ENCODE measurements around the gene SKP2. TPM values are rescaled to one million over a fixed set of nuclear protein-coding genes. Genes with fewer than 3 reads are reported as not detected.

The SKP2 gene
- total RNA-seq, 4 donors from 2014 or later, result 2.8 to 6.7 (median 3.1) TPM

- intact Hi-C loops (cut with DNase I; ENCODE audit: low total_unique reads), result loop anchor here (10.0 kb wide), 2 partner anchors 544 to 1224 kb away; partner anchors contain the start of genes NUP155 and WDR70
- no peaks in the 10 kb centered on the region for H3K9me3 ChIP-seq
- in situ Hi-C loops (cut with MboI; ENCODE audit: low sequenced_read_pairs in 4 of 4), result loop anchor here in 1 of 4 donors (10.0 kb wide), 1 partner anchor 1226 kb away; the partner anchor contains the start of gene DNAJC21
- H3K36me3 ChIP-seq, result peaks cover 0 to 6% of the 10 kb centered on the region in 2 donors
- peak overlapping the region; percentile 88 to 95 (median 92) for H3K27ac ChIP-seq
- H3K4me3 ChIP-seq, result peak overlapping the region; percentile 89 to 99 (median 92)
- no peak for TF ChIP-seq CTCF (IDR thresholded peaks at IDR 0.05 in 4 of 5, conservative IDR thresholded peaks at IDR 0.05 in 1 of 5)
- no peak for TF ChIP-seq POLR2A (IDR thresholded peaks at IDR 0.05)
- peak; percentile 49 to 56 for ATAC-seq
- no peaks in the 10 kb centered on the region for H3K27me3 ChIP-seq
- H3K4me1 ChIP-seq, result peaks cover 32 to 35% of the 10 kb centered on the region in 2 donors
- DNase-seq, result peak in 1 of 2 donors; percentile 39
These were observed 1.1 kb upstream of the SKP2 start for GRCh38 chr5:36150676-36151433.

GRCh38 chr5:36152324-36153297 is 700 bp downstream of the SKP2 start:
- intact Hi-C loops (cut with DNase I; ENCODE audit: low total_unique reads) (loop anchor here (2.0 to 10.0 kb wide), 3 partner anchors 88 to 1222 kb away; partner anchors contain the start of genes NADK2, NUP155 and WDR70), in situ Hi-C loops (cut with MboI; ENCODE audit: low sequenced_read_pairs in 4 of 4) (loop anchor here in 1 of 4 donors (10.0 kb wide), 1 partner anchor 1228 kb away; the partner anchor contains the start of gene DNAJC21)
- peak overlapping the region; percentile 89 to 94 (median 92) for H3K4me3 ChIP-seq
- ATAC-seq (no peak), DNase-seq (no peak)
- TF ChIP-seq CTCF (IDR thresholded peaks at IDR 0.05 in 4 of 5, conservative IDR thresholded peaks at IDR 0.05 in 1 of 5) (no peak), POLR2A (IDR thresholded peaks at IDR 0.05) (no peak)
- no peaks in the 10 kb centered on the region for H3K9me3 ChIP-seq
- peak overlapping the region in 3 of 4 donors; percentile 56 to 95 (median 94) for H3K27ac ChIP-seq
- peaks cover 0 to 6% of the 10 kb centered on the region in 2 donors for H3K36me3 ChIP-seq
- no peaks in the 10 kb centered on the region for H3K27me3 ChIP-seq
- peaks cover 32 to 43% of the 10 kb centered on the region in 2 donors for H3K4me1 ChIP-seq

GRCh38 chr5:36153298-36153677 is 1.4 kb downstream of the SKP2 start:
- intact Hi-C loops (cut with DNase I; ENCODE audit: low total_unique reads), result loop anchor here (2.0 to 10.0 kb wide), 3 partner anchors 88 to 1222 kb away; partner anchors contain the start of genes NADK2, NUP155 and WDR70
- Histone ChIP-seq H3K27me3 (no peaks in the 10 kb centered on the region), H3K9me3 (no peaks in the 10 kb centered on the region), H3K4me3 (no peak overlapping the region), H3K27ac (no peak overlapping the region), H3K4me1 (peaks cover 32 to 43% of the 10 kb centered on the region in 2 donors), H3K36me3 (peaks cover 0 to 6% of the 10 kb centered on the region in 2 donors)
- ATAC-seq, result no peak
- TF ChIP-seq CTCF (IDR thresholded peaks at IDR 0.05 in 4 of 5, conservative IDR thresholded peaks at IDR 0.05 in 1 of 5), result no peak
- DNase-seq, result no peak
- in situ Hi-C loops (cut with MboI; ENCODE audit: low sequenced_read_pairs in 4 of 4), result loop anchor here in 1 of 4 donors (10.0 kb wide), 1 partner anchor 1228 kb away; the partner anchor contains the start of gene DNAJC21

GRCh38 chr5:36153726-36154125 is 1.8 kb downstream of the SKP2 start:
- ATAC-seq (no peak), DNase-seq (no peak)
- TF ChIP-seq CTCF (IDR thresholded peaks at IDR 0.05 in 4 of 5, conservative IDR thresholded peaks at IDR 0.05 in 1 of 5) (no peak), POLR2A (IDR thresholded peaks at IDR 0.05) (no peak)
- in situ Hi-C loops (cut with MboI; ENCODE audit: low sequenced_read_pairs in 4 of 4), result loop anchor here in 1 of 4 donors (10.0 kb wide), 1 partner anchor 1229 kb away; the partner anchor contains the start of gene DNAJC21
- Histone ChIP-seq H3K9me3 (no peaks in the 10 kb centered on the region), H3K4me1 (peaks cover 32 to 42% of the 10 kb centered on the region in 2 donors), H3K4me3 (no peak overlapping the region), H3K27ac (no peak overlapping the region), H3K27me3 (no peaks in the 10 kb centered on the region), H3K36me3 (peaks cover 0 to 6% of the 10 kb centered on the region in 2 donors)
- intact Hi-C loops (cut with DNase I; ENCODE audit: low total_unique reads), result loop anchor here (2.0 to 10.0 kb wide), 3 partner anchors 87 to 1221 kb away; partner anchors contain the start of genes NADK2, NUP155 and WDR70

Measured in gastrocnemius medialis (tissue), 4 donors.